Activated gamma-delta T cell (primary cell): ENCODE data around the gene TEP1.
"Not testable (repeated sequence)": the region's sequence is repeated elsewhere in the genome, so short reads cannot be mapped to it uniquely, and the experiment has no call there.

ENCODE experiments used
- DNase-seq: peaks from one replicate; lab custom pipeline; 2025; lab: John Stamatoyannopoulos, UW

The TEP1 gene

DNA sequence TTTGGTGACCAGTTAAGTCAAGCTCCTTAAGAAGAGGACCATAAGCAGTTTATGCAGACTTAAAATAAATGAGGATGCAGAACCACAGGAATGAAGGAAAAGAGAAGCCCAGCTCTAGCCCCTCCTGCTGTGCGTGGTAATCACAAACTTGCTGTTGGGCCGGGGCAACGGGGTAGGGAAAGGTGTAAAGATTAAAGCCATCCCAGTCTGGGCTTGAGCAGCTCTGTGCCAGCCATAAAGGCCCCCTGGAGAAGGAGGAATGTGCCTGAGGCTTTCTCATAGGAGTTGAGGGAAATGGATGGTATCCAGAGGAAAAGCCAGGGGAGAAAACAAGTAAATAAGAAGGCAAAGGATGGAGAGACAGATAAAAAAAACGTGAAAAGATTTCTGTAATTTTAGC lies 25.1 kb downstream of the TEP1 start:
- no peak for DNase-seq

DNA sequence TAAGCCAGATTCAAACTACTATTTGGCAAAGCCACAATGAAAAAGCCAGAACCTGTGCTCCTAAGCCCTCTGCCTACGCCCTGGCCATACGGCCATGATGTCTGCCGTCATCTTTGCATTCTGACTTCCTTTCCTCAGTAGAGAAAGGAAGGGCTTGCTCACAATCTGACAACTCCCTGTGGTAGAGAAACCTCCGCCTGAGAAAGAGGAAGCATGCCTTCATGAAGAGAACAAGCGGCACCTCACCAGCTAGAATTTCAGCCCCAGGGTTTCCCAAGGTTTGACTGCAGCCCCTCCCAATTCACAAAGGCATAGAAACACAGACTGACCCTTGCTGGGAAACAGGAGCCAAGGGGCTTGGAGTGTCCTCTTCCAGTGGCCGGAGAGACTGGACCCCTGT lies 25.7 kb downstream of the TEP1 start:
- DNase-seq: no peak

GRCh38 chr14:20386276-20386855 lies 26.9 kb downstream of the TEP1 start:
- no peak for DNase-seq

- DNase-seq: no peak
These were observed 28.4 kb downstream of the TEP1 start for GRCh38 chr14:20384886-20385285.

DNA sequence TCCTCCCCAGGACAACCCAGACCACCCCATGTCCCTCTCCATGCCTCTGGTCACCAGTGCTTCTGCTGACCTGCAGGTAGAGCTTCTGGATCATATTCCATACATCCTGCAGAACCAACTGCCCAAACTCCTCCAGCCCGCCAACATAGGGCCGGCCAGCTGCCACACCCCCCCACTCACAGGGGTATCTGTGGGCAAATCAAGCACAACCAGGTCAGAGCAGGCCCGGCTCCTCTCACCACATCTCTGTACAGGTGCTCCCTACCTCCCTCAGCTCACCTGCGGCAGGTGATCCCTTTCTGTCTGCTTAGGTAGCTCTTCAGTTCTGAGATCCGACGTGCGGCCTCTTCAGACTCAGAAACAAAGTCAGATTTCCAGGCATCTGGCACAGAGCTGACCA lies 29.0 kb downstream of the TEP1 start:
- DNase-seq: no peak

DNA sequence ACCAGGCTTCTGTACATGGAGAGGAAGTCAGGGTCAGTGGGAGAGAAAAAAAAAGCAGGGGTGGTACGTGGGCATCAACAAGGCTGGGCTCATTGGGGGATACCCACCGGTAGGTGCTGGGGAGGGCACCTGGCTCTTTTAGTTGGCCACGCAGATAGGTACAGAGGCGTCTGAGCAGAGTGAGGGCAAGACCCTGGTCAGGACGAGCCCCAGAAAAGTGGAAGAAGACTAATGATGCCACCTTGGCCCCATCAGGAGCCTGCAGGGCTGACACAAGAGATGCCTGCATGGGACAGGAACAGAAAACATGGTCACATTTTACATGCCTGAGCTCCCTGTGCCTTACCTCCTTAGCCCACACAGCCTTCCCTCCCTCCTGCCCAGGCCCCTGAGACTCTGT lies 29.7 kb downstream of the TEP1 start:
- DNase-seq: no peak

DNA sequence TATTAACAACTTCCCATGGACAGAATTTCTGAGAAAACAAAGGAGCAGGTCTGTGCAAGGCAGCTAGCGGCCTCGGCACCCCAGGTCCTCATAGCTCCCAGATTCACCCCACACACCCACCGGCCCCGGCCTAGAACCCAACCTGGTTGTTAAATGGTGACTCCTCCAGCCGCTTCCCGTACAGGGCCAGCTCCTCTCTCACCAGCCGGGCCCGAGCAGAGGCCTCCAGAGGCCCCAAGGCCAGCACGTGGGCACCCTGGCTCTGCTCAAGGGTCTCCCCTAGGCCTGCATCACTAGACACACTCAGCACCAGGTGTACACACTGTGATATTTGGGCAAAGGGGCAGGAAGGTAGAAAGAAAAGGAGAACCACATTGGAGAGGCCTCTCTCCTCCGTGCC lies 30.3 kb downstream of the TEP1 start:
- DNase-seq: no peak

DNA sequence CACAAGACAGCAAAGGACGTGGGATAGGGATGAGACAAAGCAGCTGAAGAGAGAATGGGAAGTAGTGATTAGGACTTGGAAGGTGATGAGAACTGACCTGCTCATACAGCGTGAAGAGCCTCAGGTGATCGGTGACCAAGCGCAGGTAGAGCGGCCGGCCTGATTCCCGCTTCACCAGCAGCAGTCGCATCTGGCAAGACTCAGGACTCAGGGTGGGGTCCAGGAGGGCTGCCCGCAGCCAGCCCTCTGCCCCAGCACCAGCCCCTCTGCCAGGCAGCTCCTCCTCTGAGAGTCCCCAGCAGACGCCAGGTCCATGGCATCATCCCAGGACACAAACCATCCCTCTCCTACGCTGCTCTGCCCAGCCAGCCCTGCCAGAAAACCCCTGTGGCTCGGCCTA lies 30.8 kb downstream of the TEP1 start:
- no peak for DNase-seq

- no peak for DNase-seq
These were observed 32.0 kb downstream of the TEP1 start for GRCh38 chr14:20381341-20381740.

DNA sequence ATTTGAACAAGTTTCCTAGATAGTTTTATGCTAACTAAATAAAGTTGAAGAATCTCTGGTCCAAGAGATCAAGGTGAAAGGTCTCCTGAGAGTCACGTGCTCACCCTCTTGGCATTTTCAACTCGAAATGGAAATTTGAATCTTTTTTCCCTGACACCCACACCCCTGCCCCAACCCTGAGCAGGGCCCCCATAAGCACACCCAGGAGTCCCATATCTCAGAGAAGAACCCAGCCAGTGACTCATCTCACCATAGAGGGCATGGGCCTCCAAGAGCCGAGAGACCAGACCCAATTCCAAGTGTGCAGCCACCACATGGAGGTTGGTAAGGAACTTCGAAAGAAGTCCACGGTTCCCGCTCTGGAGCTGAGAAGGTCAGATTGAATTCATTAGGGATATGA lies 32.6 kb downstream of the TEP1 start:
- DNase-seq: no peak

DNA sequence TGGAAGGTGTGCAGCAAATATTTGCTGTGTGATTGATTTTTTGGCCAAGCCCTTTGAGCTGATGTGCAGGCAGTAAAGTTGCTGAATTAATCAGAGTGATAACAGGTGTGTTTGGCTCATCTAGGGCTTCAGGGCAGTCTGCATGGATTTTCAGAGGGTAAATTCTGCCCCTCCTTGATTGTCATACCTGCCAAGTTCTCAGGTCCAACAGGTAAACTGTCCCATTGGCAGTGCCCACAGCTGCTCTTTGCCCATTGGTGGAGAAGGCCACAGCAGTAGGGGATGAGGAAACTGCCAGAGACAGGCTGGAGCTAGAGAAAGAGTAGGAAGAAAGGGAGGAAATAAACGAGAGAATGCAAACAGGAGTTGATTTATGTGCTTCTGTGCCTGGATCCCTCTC lies 33.6 kb downstream of the TEP1 start:
- DNase-seq: no peak

DNA sequence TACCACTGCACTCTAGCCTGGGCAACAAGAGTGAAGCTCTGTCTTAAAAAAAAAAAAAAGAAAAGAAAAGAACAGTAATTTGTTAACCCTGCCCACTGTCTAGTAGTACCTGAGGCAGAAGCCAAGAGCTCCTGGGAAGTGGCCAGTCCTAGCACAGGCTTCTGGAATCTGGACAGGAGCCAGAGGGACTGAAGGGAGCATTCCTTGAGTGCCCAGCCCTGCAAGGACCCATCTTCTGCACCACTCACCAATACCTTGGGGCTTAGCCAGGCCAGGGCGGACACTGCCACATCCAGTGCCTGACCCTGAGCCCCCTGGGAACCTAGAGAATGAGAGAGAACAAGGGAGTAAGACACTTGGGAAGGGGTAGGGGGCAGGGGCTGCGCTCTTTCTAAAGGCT lies 36.1 kb downstream of the TEP1 start:
- no peak for DNase-seq

GRCh38 chr14:20376071-20376588 lies 37.2 kb downstream of the TEP1 start:
- no peak for DNase-seq

DNA sequence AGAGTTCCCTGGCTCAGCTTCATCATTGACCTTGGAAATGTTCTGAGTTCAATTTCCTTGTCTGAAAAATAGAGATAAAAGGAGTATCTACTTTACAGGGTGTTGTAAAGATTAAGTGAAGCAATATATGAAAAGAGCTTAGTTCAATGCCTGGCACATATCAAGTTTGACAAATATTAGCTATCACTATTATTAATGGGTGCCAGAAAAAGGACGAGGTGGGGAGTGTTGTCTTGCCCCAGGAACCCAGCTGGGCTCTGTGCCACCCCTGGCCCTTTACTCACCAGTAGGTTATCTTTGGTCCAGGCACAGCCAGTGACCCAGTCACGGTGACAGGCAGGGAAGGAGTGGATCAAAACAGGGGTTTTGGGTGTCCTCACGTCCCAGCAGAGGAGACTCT lies 37.8 kb downstream of the TEP1 start:
- no peak for DNase-seq

DNA sequence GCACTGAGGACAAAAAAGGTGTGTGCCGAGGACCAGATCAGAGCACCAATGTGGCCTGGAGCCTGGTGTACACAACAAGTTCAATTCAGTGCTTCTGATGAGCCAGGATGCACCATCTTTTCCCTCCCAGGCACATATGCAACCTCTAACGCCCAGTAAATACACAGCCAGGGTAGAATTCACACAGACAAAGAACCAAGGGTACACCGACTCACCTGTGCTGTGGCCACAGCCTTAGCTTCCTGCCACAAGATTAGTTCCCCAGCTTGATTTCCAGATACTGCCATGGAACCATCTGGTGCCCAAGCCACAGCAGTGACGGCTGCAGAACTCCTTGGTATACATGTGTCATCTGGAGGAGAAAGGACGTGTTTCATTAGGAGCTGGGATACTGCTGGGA lies 40.5 kb downstream of the TEP1 start:
- DNase-seq: no peak

GRCh38 chr14:20365928-20366327 lies 47.4 kb downstream of the TEP1 start:
- DNase-seq: no peak

DNA sequence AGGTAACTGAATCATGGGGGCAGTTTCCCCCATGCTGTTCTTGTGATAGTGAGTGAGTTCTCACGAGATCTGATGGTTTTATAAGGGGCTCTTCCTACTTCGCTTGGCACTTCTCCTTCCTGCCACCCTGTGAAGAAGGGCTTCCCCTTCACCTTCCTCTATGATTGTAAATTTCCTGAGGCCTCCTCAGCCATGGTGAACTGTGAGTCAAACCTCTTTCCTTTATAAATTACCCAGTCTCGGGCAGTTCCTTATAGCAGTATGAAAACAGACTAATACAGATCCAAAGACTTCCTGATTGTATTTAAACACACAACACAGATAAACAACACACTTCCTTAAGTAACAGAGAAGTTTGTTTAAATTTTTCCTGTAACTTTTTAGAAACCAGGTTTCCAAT lies 54.8 kb downstream of the TEP1 start:
- DNase-seq: not testable (repeated sequence)

GRCh38 chr14:20356422-20356821 lies 56.9 kb downstream of the TEP1 start:
- no peak for DNase-seq

DNA sequence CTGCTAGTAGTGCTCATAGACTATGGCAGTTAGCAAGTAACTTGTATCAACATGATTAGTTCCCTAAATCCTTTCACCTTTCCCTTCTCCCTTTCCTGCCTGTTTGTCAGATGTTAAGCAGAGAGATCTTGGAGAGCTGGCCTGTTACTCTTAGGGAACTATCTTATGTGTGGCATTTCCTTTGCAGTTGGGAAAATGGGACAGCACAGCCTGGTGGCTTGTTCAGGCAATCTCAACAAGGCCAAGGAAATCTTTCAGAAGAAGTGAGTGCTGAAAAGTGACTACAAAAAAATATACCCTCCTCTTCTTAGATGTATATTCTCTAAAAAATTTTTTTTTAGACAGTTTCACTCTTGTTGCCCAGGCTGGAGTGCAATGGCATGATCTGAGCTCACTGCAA lies 62.4 kb downstream of the TEP1 start:
- DNase-seq: no peak

- DNase-seq: no peak
These were observed 63.0 kb downstream of the TEP1 start for GRCh38 chr14:20350282-20350681.

- no peak for DNase-seq
These were observed 65.6 kb downstream of the TEP1 start for GRCh38 chr14:20347747-20348146.

- no peak for DNase-seq
These were observed 66.6 kb downstream of the TEP1 start for GRCh38 chr14:20346713-20347112.

DNA sequence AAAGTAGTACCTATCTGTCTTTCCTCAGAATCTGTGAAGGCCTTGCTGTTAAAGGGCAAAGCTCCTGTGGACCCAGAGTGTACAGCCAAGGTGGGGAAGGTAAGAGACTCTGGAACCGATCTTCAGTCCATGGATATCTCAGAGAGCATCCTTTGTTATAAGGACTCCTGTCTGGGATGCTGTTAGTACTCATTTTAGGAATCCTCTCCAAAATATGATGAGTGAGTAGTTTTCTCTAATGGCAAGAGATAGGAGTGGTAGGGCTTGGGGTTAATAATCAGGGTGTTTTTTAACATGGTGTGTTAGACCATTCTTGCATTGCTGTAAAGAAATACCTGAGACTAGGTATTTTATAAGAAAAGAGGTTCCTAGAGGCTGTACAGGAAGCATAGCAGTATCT lies 67.9 kb downstream of the TEP1 start:
- DNase-seq: no peak

DNA sequence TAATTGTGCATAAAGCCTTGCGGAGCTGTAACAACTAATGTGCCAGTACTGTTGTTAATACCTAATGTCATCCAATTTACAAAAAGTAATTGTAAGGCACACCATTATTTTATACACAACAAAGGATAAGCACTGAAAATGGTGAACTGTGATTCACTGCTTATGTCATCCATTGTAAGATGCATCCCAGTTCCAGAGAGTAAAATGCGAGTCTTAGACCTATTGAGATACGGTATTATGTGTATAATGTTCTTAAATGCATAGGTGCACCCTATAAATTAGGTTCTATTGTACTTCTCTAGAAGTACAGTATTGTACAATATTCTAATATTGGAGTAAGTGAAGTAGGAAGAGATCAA lies 69.5 kb downstream of the TEP1 start:
- no peak for DNase-seq
